Peyer's patch (tissue), 4 donors: ENCODE results near the gene PCBP1.

Source experiments
- CTCF ChIP-seq, 6 experiments: fragments of 450-650 bp in 4 of 6; fragments of 200-600 bp in 2 of 6; sonication (generic) in 1 of 6; IDR thresholded peaks; one replicate each; pipeline ENCODE4 v1.5.1; 2017 to 2019; ENCODE audit warnings: antibody characterized with exemption in 6 of 6, mild to moderate bottlenecking in 3 of 6, moderate library complexity in 1 of 6
- POLR2A ChIP-seq, 2 donors: fragments of 450-650 bp; IDR thresholded peaks; one replicate each; pipeline ENCODE4 v1.5.1; 2017; ENCODE audit warnings: antibody characterized with exemption in 2 of 2, mild to moderate bottlenecking in 2 of 2, moderate library complexity in 2 of 2

DNA sequence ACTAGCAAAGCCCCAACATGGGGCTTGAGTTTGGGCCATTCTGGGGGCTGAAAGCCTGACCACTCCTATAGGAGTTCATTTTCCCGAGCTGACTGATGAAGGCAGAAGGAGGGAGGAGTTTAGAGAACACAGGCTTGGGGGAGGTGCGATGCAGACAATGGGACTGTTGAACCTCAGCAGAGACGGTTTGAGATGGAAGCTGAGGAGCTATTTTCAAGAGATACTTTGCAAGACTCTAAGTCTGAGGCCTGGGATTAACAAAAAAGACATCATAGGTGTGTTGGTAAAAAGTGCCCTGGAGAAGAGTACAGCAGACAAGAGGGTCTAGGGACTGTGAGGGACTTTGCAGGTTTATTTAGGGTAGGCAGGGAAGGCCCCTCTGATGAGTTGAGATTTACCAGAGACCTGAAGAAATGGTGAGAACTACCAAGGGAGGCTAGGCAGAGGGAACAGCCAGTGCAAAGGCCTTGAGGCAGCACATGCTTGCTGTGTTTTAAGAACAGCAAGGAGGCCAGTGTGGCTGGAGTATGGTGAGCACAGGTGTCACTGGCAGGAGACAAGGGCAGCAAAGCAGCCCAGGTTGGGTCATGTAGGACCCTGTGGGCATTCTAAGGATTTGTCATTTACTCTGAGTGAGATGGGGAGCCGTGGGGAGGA is 31.6 kb downstream of the PCBP1 start:
- TF ChIP-seq CTCF (IDR thresholded peaks at IDR 0.05) = no peak
- TF ChIP-seq POLR2A (IDR thresholded peaks at IDR 0.05) = no peak
